NCI-H2107 treated with DMSO at 0.1 percent for 48 hours (cell line): ENCODE measurements around the gene CYP3A7.
"Not testable (repeated sequence)": the region's sequence is repeated elsewhere in the genome, so short reads cannot be mapped to it uniquely, and the experiment has no call there.

Experiments used
- DNase-seq: peaks from one replicate; lab custom pipeline; 2025; ENCODE audit not compliant: unreplicated experiment; lab: John Stamatoyannopoulos, UW

The CYP3A7 gene

DNA sequence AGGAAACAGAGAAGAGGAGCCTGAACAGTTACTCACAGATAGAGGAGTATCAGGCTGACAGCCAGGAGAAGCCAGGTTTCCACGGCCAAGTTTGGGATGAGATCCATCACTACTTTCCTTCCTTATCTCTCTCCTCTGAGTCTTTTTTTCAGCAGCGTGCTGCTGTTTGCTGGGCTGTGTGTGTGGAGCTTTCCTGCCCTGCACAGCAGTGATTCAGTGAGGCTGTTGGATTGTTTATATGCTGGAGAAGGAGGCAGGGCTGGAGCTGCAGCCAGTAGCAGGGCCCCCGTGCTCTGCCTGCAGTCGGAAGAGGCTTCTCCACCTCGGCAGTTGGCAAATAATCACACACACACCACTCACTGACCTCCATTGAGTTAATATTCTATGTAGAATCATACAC is at the start of gene CYP3A7:
Gene CYP3A7 (minus strand): TSS at position 210 of the 400 bp plus-strand sequence. CDS start 103 bp downstream, at position 107.
- DNase-seq, result no peak

DNA sequence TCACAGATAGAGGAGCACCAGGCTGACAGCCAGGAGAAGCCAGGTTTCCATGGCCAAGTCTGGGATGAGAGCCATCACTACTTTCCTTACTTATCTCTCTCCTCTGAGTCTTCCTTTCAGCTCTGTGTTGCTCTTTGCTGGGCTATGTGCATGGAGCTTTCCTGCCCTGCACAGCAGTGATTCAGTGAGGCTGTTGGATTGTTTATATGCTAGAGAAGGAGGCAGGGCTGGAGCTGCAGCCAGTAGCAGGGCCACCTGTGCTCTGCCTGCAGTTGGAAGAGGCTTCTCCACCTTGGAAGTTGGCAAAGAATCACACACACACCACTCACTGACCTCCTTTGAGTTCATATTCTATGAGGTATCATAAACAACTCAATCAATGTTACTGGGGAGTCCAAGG is 49.0 kb upstream of the CYP3A7 start, which contains the start of gene CYP3A4:
Gene CYP3A4 (minus strand): TSS at position 178 of the 400 bp plus-strand sequence. CDS start 103 bp downstream, at position 75.
- no peak for DNase-seq

DNA sequence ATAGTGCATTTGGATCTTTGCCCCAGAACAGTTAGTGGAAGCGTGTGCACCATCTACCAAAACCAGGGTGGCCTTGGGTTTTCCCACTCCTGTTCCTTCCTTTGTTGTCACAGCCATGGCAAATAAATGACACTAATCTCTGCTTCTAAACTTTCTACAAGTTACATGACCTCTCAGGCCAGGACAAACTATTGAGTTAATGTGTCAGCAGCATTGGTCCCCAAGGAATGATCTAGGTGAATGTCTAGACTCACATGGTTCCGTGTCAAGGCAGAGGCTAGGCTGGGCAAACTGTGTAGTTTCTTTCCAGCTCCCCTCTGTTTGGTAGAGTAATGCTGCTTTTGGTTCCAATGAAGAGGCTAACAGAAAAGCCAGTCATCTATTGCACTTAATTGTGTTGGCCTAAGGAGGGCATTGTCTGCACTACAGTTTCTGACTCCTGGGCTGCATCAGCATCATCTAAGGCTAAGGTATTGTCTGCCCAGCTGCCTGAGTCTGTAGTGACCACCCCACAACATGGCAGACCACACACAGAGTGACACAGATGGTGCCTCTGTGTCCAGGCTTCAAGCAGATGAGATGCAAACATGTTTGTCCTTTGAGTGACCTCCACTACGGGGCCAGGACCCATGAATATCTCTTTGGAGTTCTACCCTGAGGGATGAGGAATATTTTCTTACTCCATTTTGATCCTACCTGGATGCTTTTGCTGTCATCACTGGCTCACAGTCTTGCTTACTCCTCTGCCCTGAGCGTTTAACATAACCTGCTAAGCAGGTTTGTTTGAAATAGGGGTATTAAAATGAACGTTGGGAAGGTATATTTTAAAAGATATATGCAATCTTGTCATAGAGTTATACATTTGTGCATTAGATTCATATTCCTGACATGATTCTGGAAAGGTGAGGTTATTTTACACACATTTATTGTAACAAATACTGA is 47.3 kb upstream of the CYP3A7 start:
- DNase-seq, result no peak

DNA sequence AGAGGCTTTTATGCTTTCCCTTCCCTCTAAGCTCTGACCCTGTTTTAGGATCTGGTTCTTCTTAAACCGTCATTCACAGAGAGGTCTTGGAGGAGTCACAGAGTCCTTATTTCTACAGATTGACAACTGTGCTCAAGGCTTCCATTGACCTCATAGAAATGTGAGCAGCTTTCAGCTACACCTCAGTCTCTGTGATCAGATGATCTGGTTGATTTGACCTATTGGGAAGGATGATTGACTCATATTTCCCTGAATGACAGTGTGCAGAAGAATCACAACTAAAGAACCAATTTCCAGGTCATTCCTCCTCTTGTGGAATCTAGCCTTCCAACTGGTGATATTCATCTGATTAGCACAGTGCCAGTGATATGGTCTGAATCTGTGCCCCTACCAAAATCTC is 45.6 kb upstream of the CYP3A7 start:
- no peak for DNase-seq

DNA sequence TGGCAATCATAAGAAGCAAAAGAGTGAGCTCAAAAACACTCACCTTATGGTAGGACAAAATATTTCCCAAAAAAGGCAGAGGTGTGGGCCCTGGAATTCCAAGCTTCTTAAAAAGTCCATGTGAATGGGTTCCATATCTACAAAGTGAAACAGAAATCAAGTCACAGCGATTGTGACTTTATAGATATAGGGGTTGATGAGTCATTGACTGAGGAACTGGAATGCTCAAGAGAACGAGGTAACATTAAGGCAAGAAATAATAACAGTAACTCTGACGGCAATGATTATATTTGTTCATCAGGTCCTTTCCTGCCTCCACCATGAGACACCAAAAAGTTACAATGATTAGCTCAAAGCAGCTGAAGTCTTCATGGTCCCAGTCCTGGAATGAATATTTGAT is 45.0 kb upstream of the CYP3A7 start:
- DNase-seq, result no peak

DNA sequence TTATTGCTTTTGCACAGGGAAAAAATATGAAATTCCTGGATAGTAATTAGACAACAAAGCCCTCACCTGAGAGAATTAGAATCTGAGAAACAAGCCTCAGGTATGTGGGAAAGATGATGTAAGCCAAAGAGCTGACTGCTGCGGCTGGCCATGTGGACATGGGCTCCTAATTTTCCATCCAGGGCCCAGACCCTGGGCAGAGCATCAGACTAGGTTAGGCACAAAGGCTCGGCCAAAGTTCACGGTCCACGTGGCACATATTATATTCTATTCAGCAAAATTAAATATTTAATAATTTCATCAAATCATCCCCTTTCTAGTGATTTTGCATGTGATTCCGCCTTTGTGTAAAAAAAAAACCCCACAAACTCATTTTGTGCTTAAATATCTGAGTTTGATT is 43.9 kb upstream of the CYP3A7 start:
- DNase-seq, result no peak

DNA sequence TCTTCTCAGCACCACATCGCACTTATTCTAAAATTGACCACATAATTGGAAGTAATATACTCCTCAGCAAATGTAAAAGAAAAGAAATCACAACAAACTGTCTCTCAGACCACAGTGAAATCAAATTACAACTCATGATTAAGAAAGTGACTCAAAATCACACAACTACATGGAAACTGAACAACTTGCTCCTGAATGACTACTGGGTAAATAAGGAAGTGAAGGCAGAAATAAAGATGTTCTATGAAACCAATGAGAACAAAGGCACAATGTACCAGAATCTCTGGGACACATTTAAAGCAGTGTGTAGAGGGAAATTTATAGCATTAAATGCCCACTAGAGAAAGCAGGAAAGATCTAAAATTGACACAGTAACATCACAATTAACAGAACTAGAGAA is 38.4 kb upstream of the CYP3A7 start:
- DNase-seq, result not testable (repeated sequence)

DNA sequence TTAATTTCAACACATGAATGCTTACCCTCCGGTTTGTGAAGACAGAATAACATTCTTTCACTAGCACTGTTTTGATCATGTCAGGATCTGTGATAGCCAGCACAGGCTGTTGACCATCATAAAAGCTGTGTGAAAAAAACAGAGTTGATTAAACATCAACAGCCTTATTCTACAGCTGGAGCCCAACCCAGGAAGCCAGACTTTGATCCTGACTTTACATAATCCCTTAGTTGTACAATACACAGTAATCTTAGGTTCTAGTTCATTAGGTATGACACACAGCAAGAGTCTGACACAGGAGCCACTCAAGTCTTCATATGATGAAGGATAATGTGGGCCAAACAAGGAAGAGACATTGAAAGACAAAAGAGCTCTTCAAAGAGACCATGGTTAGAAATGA is 37.6 kb upstream of the CYP3A7 start:
- no peak for DNase-seq

DNA sequence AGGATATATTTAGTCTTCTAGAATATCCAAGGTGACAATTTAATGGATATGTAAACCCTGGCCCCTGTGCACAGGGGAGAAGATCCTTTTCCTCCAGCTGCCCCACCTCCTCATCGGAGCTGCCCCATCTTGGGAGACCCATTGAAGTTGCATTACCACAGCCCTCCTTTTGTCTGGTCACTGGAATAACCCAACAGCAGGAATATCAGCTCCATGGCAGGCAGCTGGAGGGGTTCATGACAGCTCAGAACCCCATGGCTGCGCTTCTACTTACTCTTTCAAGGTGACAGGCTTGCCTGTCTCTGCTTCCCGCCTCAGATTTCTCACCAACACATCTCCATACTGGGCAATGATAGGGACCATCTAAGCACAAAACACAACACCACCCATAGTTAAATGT is 34.5 kb upstream of the CYP3A7 start:
- not testable (repeated sequence) for DNase-seq

DNA sequence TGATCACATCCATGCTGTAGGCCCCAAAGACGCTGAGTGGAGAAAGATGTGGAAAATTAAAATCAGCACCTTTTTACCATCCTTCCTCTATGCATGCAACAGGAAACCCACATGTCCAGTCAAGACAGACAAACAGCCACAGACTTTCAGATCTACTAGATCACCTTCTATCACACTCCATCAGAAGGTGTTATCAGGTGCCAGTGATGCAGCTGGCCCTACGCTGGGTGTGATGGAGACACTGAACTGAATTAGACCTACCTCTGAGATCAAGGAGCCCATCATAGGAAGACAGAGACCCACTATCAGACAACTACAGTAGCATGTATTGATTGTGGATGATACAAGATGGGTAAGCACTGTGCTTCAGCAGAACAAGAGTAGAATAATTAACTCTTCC is 33.5 kb upstream of the CYP3A7 start:
- no peak for DNase-seq

DNA sequence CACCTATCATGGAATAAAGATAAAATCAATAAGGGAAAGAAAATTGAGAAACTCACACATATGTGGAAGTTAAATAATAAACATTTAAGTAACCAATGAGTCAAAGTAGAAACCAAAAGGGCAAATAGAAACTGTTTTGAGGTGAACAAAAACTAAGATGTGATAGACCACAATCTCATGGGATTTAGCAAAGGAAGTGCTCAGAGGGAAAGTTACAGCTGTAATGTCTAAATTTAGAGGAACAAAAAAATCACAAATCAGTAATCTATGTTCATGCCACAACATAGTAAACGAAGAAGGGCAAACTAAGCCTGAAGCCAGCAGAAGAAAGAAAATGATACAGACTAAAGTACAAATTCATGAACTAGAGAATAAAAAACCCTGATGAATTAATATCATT is 32.7 kb upstream of the CYP3A7 start:
- DNase-seq, result no peak

DNA sequence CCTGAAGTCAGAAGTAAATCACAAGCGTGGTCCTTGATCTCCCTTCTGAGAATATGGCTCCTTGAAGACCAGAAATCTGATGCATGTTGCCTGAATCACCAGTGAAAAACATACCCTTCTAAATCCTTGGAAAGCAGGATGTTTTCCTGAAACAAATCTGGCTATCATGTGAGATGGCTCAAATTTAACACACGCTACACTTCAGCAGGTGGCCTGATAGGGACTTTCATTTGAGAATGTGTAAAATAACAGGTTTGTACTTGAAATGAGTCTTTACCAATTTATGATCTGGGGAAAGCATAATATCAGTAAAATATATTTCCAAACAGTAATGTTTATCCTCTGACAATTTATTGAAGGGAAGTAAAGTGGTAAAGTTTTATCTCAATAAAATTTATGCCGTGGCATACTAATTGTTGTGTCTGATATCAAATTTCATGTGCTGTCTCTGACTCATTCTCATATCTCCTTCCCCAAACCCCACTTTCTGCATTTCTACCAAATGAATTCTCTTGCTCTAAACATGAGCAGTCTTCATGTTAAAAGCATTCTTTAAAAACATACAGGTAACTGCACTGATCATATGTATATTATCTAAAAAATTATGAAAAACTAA is 31.6 kb upstream of the CYP3A7 start:
- DNase-seq, result no peak

DNA sequence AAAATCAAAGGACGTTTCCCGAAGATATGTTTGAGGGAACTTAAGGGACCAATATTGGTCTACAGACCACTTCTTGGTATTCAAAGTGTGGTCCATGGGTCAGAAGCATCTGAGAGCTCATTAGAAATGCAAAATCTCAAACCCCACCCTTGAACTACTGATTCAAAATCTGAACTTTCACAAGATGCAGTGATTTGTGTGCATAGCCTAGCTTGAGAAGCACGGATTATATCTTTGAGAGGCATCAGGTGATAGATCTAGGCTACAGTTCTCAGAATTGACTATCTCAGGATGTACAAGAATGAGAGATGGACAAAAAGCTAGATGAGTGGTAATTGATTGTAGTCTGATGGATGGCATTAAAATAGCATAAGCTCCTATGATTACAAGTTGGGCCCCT is 29.5 kb upstream of the CYP3A7 start:
- DNase-seq, result no peak

DNA sequence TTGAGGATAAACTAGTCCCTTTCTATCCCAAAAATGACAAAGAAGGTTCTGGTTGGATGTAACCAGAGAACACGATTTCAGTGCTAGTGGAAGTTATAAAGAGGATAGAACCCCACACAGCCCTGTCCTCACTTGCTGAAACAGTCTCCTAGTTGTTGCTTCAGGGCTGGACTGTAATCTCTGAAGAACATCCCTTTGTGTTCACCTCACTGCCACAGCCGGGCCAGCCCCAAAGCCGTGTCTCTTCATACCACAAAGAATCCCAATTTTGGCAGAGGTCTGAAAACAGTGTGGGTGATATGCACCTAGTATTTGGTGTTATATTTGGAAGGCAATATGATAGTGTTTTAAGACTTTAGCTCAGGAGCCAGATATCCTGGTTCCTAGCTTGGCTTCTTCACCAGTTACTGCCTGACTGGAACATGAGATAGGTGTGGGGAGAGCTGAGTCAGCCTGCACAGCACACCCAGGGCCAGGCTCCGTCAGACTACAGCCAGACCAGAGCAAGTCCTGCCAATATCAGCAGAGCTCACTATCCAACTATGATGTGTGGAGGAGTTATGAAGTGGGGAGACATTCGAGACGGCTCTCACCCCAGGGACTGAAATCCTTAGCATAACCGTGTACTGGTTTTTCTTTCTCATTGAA is 27.8 kb upstream of the CYP3A7 start:
- no peak for DNase-seq

DNA sequence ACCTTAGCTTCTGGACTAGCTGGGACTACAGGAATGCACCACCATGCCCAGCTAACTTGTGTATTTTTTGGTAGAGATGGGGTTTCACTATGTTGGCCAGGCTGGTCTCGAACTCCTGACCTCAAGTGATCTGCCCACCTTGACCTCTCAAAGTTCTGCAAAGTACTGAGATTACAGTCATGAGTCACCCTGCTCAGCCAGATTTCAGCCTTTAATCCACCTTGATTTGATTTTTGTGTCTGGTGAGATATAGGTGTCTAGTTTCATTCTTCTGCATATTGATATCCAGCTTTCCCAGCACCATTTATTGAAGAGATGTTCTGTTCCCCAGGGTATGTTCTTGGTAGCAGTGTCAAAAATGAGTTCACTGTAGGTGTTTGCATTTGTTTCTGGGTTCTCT is 20.1 kb upstream of the CYP3A7 start:
- no peak for DNase-seq

DNA sequence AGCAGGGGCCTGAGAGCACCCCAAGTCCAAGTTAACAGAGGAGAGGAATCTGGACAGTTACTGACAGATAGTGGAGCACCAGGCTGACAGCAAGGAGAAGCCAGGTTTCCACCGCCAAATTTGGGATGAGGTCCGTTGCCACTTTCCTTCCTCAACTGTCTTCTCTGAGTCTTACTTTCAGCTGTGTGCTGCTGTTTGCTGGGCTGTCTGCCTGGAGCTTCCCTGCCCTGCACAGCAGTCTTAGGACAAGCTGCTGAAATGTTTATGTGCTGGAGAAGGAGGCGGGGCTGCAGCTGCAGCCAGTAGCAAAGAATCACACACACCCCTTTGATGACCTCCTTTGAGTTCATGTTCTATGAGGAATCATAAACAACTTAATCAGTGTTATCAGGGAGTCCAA is 17.4 kb upstream of the CYP3A7 start:
- DNase-seq, result no peak

DNA sequence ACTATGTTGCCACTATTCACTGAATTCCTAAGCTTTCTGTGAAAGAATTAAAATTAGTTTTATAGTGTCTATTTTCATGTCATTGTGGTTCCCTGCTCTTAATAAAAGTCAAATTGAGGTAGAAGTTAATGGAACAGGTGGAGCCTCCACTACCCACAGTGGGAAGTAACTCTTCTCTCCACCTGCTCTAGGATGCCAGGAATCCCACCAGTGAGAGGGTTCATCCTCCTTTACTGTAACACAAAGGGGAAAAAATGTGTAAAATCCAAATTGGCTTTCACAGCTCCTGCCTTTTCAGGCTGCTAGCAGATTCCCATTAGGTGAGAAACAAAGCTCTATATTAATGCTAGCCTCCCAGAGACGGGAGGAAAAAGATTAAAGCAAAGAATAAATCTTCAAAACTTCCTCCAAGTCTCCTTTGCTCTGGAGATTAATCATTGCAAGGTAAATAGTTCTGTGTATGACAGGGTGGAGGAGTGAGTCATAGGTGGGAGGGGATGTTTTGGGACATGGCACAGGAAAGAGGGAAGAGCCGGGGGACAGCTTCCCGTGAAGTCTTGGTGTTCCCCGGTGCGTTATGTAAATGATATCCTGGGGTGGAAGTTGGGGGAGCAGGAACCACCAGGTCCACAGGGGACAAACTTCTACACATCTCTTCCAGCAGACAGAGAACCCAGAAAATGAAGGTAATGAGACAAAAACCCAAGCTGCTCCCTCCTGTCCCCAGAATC is 16.5 kb upstream of the CYP3A7 start:
- DNase-seq, result not testable (repeated sequence)

DNA sequence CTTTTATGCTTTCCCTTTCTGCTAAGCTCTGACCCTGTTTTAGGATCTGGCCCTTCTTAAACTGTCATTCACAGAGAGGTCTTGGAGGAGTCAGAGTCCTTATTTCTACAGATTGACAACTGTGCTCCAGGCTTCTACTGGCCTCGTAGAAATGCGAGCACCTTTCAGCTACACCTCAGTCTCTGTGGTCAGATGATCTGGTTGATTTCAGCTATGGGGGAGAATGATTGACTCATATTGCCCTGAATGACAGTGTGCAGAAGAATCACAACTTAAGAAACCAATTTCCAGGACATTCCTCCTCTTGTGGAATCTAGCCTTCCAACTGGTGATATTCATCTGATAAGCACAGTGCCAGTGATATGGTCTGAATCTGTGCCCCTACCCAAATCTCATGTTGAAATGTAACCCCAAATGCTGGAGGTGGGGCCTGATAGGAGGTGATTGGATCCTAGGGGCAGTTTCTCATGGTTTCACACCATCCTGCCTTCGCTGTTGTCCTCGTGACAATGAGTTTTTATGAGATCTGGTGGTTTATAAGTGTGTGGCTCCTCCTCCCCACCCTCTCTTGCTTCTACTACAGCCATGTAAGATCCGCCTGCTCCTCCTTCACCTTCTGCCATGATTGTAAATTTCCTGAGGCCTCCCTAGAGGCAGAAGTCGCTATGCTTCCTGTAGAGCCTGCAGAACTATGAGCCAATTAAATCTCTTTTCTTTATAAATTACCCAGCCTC is 14.0 kb upstream of the CYP3A7 start:
- DNase-seq, result no peak

DNA sequence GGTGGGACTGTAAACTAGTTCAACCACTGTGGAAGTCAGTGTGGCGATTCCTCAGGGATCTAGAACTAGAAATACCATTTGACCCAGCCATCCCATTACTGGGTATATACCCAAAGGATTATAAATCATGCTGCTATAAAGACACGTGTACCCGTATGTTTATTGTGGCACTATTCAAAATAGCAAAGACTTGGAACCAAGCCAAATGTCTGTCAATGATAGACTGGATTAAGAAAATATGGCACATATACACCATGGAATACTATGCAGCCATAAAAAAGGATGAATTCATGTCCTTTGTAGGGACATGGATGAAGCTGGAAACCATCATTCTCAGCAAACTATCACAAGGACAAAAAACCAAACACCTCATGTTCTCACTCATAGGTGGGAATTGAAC is 11.9 kb upstream of the CYP3A7 start:
- not testable (repeated sequence) for DNase-seq

DNA sequence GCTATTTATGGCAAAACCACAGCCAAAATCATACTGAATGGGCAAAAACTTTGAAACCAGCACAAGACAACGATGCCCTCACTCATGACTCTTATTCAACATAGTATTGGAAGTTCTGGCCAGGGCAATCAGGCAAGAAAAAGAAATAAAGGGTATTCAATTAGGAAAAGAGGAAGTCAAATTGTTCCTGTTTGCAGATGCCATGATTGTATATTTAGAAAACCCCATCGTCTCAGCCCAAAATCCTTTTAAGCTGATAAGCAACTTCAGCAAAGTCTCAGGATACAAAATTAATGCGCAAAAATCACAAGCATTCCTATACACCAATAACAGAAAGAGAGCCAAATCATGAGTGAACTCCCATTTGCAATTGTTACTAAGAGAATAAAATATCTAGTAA is 10.4 kb upstream of the CYP3A7 start:
- not testable (repeated sequence) for DNase-seq
